Transverse colon (tissue), 4 donors: ENCODE results near the gene STX12. TPM values are rescaled to one million over a fixed set of nuclear protein-coding genes. Genes with fewer than 3 reads are reported as not detected.

Experiments used
- DNase-seq: peaks from one replicate; pipeline ENCODE4 v3.0.0-alpha.2; 2019
- H3K27ac ChIP-seq, 4 donors: fragments of 200-600 bp; sonication (generic); 2 replicates each; pipeline ENCODE4 v1.5.1; 2016 to 2018; ENCODE audit warnings: inconsistent platforms in 4 of 4
- H3K27me3 ChIP-seq: fragments of 200-600 bp; sonication (generic); 2 replicates; pipeline ENCODE4 v1.5.1; 2017; ENCODE audit warnings: inconsistent platforms
- H3K36me3 ChIP-seq, 4 donors: fragments of 200-600 bp; sonication (generic); 2 replicates each; pipeline ENCODE4 v1.5.1; 2017 to 2019; ENCODE audit warnings: inconsistent platforms in 4 of 4
- H3K4me1 ChIP-seq, 4 donors: fragments of 200-600 bp; sonication (generic); 2 replicates each; pipeline ENCODE4 v1.5.1; 2017 to 2020; ENCODE audit warnings: inconsistent platforms in 4 of 4
- H3K4me3 ChIP-seq, 4 donors: fragments of 200-600 bp; sonication (generic); 1 replicate in 1 of 4; 2 replicates in 3 of 4; pipeline versions ENCODE4 v1.5.1 to v1.6.1; 2017 to 2019; ENCODE audit warnings: inconsistent platforms in 4 of 4
- H3K9me3 ChIP-seq, 2 donors: fragments of 200-600 bp; sonication (generic); 2 replicates each; pipeline ENCODE4 v1.5.1; 2017 to 2019; ENCODE audit warnings: inconsistent platforms in 2 of 2
- EP300 ChIP-seq: sonication (generic); formaldehyde crosslinking; IDR thresholded peaks from one replicate; pipeline ENCODE4 v1.6.1; 2017; ENCODE audit warnings: antibody characterized with exemption, low read depth
- POLR2A ChIP-seq: fragments of 450-650 bp; IDR thresholded peaks from one replicate; pipeline ENCODE4 v1.6.1; 2016; ENCODE audit warnings: antibody characterized with exemption, mild to moderate bottlenecking, moderate library complexity
- POLR2AphosphoS5 ChIP-seq, 3 donors: sonication (generic); formaldehyde crosslinking; IDR thresholded peaks; one replicate each; pipeline ENCODE4 v1.6.1; 2016; ENCODE audit warnings: antibody characterized with exemption in 3 of 3
- WGBS, 2 donors: methylation state at CpG; one replicate each; pipeline ENCODE4 v1.1.5; 2018; ENCODE audit warnings: low coverage in 1 of 2; 5-methylcytosine and 5-hydroxymethylcytosine counted together
- in situ Hi-C, 4 donors: fragments of 200-750 bp; cut with MboI; loops; one replicate each; pipeline versions ENCODE4 v1.15.0 to v1.15.1; 2017; ENCODE audit warnings: low sequenced_read_pairs in 3 of 4, low pct_ligation_motif_present in 1 of 4, low pct_unique_long_range_greater_than_20kb in 1 of 4
- intact Hi-C: fragments of 100-400 bp; cut with DNase I; formaldehyde crosslinking; loops from one replicate; pipeline ENCODE4 v1.15.1; 2023; ENCODE audit warnings: low total_unique reads
- total RNA-seq, 4 donors: library from RNA; depleted of rRNA; stranded (reverse); fragments of >200 nt; gene quantifications; one replicate each; pipeline ENCODE4 v1.1.0, GENCODE V29; 2016
- TF ChIP-seq, protein P1 (sequence below), 5 experiments: fragments of 200-600 bp in 3 of 5; fragments of 450-650 bp in 2 of 5; sonication (generic) in 3 of 5; IDR thresholded peaks; 1 replicate in 2 of 5; 2 replicates in 3 of 5; pipeline ENCODE4 v1.5.1; 2016 to 2017; ENCODE audit warnings: antibody characterized with exemption in 5 of 5, inconsistent platforms in 3 of 5, mild to moderate bottlenecking in 2 of 5, moderate library complexity in 1 of 5

Gene STX12
- total RNA-seq, 4 donors from 2014 or later = 11.3 to 65.3 (median 47.6) TPM

DNA sequence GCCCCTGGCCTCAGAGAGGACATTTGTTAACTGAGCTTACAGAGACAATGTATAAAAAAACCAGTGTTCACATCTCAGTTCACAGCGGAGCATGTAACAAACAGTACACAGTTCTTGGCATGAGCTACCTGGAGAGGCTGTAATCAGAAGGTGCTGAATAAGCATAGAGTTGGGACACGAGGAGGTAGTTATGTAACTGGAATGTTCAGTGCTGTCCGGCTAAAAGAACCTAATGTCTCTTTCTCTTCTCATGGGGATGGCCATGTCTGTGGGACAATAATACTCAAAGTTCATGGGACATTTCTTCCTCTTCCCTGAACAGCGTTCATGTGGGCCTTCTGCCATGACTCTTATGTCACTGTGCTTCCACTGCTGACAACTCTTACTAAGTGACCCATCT is 17.2 kb upstream of the STX12 start:
- no peak overlapping the region for H3K27ac ChIP-seq
- in situ Hi-C loops (no loop called here), intact Hi-C loops (no loop called here)

DNA sequence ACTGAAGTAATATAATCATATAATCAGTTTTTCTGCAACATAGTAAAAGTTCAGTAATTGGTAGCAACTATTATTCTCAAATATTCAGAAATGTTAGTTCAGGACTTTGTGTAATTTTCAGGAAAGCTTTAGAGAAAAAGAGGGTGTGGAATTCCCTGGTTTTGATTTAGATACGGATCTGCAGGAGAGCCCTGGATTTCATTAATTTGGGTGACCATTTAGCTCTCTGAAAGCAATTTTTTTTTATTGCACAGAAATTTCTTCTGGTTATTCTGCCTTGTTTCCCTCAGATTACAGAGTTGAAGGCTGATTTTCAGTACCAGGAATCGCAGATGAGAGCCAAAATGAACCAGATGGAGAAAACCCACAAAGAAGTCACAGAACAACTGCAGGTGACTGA is 13.8 kb upstream of the STX12 start:
- H3K27ac ChIP-seq = no peak overlapping the region
- no peak overlapping the region for H3K4me3 ChIP-seq
- DNase-seq = no peak
- intact Hi-C loops (no loop called here), in situ Hi-C loops (no loop called here)
- H3K36me3 ChIP-seq = peaks cover 0 to 37% (median 16%) of the 10 kb centered on the region in 4 donors
- WGBS, 2 donors = 85 to 92% methylated on average over 2 of the region's 2 CpGs
- H3K9me3 ChIP-seq = no peaks in the 10 kb centered on the region
- no peaks in the 10 kb centered on the region for H3K27me3 ChIP-seq
- TF ChIP-seq EP300 = no peak
- no peak for TF ChIP-seq POLR2A
- TF ChIP-seq POLR2AphosphoS5 (IDR thresholded peaks at IDR 0.05) = no peak
- TF ChIP-seq, protein P1, sequence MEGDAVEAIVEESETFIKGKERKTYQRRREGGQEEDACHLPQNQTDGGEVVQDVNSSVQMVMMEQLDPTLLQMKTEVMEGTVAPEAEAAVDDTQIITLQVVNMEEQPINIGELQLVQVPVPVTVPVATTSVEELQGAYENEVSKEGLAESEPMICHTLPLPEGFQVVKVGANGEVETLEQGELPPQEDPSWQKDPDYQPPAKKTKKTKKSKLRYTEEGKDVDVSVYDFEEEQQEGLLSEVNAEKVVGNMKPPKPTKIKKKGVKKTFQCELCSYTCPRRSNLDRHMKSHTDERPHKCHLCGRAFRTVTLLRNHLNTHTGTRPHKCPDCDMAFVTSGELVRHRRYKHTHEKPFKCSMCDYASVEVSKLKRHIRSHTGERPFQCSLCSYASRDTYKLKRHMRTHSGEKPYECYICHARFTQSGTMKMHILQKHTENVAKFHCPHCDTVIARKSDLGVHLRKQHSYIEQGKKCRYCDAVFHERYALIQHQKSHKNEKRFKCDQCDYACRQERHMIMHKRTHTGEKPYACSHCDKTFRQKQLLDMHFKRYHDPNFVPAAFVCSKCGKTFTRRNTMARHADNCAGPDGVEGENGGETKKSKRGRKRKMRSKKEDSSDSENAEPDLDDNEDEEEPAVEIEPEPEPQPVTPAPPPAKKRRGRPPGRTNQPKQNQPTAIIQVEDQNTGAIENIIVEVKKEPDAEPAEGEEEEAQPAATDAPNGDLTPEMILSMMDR (IDR thresholded peaks at IDR 0.05) = no peak
- no peaks in the 10 kb centered on the region for H3K4me1 ChIP-seq

More for the DNA sequence above, 17.2 kb upstream of the STX12 start:
- TF ChIP-seq POLR2AphosphoS5 (IDR thresholded peaks at IDR 0.05) (no peak), EP300 (no peak), POLR2A (no peak)
- TF ChIP-seq, protein P1 (IDR thresholded peaks at IDR 0.05) = no peak
- no peak for DNase-seq
- Histone ChIP-seq H3K4me1 (no peaks in the 10 kb centered on the region), H3K27me3 (no peaks in the 10 kb centered on the region), H3K9me3 (no peaks in the 10 kb centered on the region), H3K4me3 (no peak overlapping the region), H3K36me3 (peaks cover 0 to 37% (median 13%) of the 10 kb centered on the region in 4 donors)
- WGBS, 2 donors = 83 to 92% methylated on average over 3 to 4 of the region's 4 CpGs

DNA sequence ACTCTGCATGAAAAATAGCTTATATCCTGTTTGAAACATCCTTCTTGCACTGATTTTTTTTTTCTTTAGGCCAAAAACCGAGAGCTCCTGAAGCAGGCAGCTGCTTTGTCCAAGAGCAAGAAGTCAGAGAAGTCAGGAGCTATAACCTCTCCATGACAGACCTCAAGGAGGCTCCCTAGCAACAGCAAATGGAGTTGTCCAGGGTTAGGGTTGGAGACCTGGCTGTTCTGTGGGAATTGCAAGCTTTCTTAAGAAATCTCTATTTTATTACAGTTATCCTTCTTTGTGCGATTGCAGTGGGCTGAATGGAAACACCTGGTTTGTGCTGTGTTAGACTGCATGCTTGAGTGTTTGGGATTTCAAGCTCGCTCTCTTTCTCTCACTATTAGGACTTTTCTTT is 12.6 kb upstream of the STX12 start:
- in situ Hi-C loops = no loop called here
- Histone ChIP-seq H3K9me3 (no peaks in the 10 kb centered on the region), H3K27ac (no peak overlapping the region), H3K4me3 (no peak overlapping the region), H3K27me3 (no peaks in the 10 kb centered on the region), H3K36me3 (peaks cover 0 to 31% (median 14%) of the 10 kb centered on the region in 4 donors), H3K4me1 (no peaks in the 10 kb centered on the region)
- intact Hi-C loops = no loop called here
- 51 to 88% methylated on average over 3 of the region's 3 CpGs for WGBS, 2 donors
- no peak for DNase-seq
- TF ChIP-seq, protein P1 (IDR thresholded peaks at IDR 0.05) = no peak
- TF ChIP-seq EP300 = no peak
- TF ChIP-seq POLR2AphosphoS5 (IDR thresholded peaks at IDR 0.05) = no peak
- TF ChIP-seq POLR2A = no peak

DNA sequence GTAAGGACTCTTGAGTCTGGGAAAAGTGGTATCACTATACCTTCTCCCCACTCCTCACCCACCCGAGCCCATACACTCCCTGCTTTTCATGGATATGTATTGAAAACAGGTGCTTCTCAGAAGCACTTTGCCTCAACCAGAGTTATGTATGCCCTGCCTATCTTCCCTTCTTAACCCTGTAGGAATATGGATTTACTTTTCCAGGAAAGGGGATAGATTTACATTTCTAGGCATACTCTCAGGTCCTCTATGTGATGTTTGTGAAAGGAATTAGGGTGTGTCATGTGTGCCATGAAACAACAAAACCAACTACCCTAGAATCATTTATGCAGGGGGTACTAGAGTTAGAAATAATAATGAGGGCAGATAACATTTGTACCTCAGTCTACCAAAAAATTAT is 11.0 kb upstream of the STX12 start:
- in situ Hi-C loops = no loop called here
- no peak overlapping the region for H3K4me3 ChIP-seq
- H3K4me1 ChIP-seq = no peaks in the 10 kb centered on the region
- peaks cover 0 to 20% (median 6%) of the 10 kb centered on the region in 4 donors for H3K36me3 ChIP-seq
- H3K27ac ChIP-seq = no peak overlapping the region
- no peak for DNase-seq
- H3K27me3 ChIP-seq = no peaks in the 10 kb centered on the region
- intact Hi-C loops = no loop called here
- H3K9me3 ChIP-seq = no peaks in the 10 kb centered on the region
- TF ChIP-seq EP300 (no peak), POLR2A (no peak), POLR2AphosphoS5 (IDR thresholded peaks at IDR 0.05) (no peak)
- TF ChIP-seq, protein P1 (IDR thresholded peaks at IDR 0.05) = no peak
- 96 to 100% methylated on average over 1 of the region's 1 CpG for WGBS, 2 donors
